ENCODE results near the gene TAF12.
"Not testable (repeated sequence)": the region's sequence is repeated elsewhere in the genome, so short reads cannot be mapped to it uniquely, and the experiment has no call there.

The TAF12 gene

GRCh38 chr1:28642847-28643635, at the start of gene TAF12:
TAF12 (minus strand) TSS chr1:28643067; CDS start chr1:28622081, 20,986 bp downstream.
- DNase-seq = peak; percentile 80 to 95 (median 90)
- intact Hi-C loops (cut with DNase I) = loop anchor here (1.0 to 2.0 kb wide), 2 partner anchors 26 to 94 kb away; partner anchors contain the start of gene YTHDF2

- intact Hi-C loops (cut with DNase I) = not testable (repeated sequence)
Measured at GRCh38 chr1:28691627-28692026, 48.8 kb upstream of the TAF12 start.

GRCh38 chr1:28684937-28685336, 42.1 kb upstream of the TAF12 start:
- no peak for DNase-seq
- intact Hi-C loops (cut with DNase I) = no loop called here

More at GRCh38 chr1:28691627-28692026, 48.8 kb upstream of the TAF12 start:
- not testable (repeated sequence) for DNase-seq

GRCh38 chr1:28682840-28683239, 40.0 kb upstream of the TAF12 start:
- DNase-seq = peak in 10 of 42 donors; percentile 3 to 45 (median 15)

GRCh38 chr1:28680151-28680550, 37.3 kb upstream of the TAF12 start:
- no peak for DNase-seq
- intact Hi-C loops (cut with DNase I) = no loop called here

More at GRCh38 chr1:28682840-28683239, 40.0 kb upstream of the TAF12 start:
- intact Hi-C loops (cut with DNase I) = no loop called here

GRCh38 chr1:28675924-28676257, 33.0 kb upstream of the TAF12 start:
- DNase-seq = no peak
- intact Hi-C loops (cut with DNase I) = no loop called here

GRCh38 chr1:28672971-28673370, 30.1 kb upstream of the TAF12 start:
- intact Hi-C loops (cut with DNase I); DNase-seq: not testable (repeated sequence)

GRCh38 chr1:28671254-28671780, 28.4 kb upstream of the TAF12 start:
- intact Hi-C loops (cut with DNase I) = no loop called here
- DNase-seq = no peak

- intact Hi-C loops (cut with DNase I) = loop anchor here (1.0 to 2.0 kb wide), 2 partner anchors 20 to 26 kb away; partner anchors contain the start of genes RNU11 and TAF12
- DNase-seq = peak in 36 of 42 donors; percentile 10 to 69 (median 46)
Measured at GRCh38 chr1:28668956-28669723, 26.3 kb upstream of the TAF12 start.

- peak; percentile 61 to 94 (median 86) for DNase-seq
- intact Hi-C loops (cut with DNase I) = loop anchor here (2.0 kb wide), 1 partner anchor 20 kb away; the partner anchor contains the start of gene RNU11
Measured at GRCh38 chr1:28668191-28668955, 25.5 kb upstream of the TAF12 start, which contains the start of gene GMEB1. GMEB1 (plus strand) TSS chr1:28668784; CDS start chr1:28683613, 14,829 bp downstream.

GRCh38 chr1:28666806-28667205, 23.9 kb upstream of the TAF12 start:
- DNase-seq = no peak
- intact Hi-C loops (cut with DNase I) = no loop called here

GRCh38 chr1:28663871-28664470, 21.1 kb upstream of the TAF12 start:
- no peak for DNase-seq
- intact Hi-C loops (cut with DNase I) = no loop called here

- no peak for DNase-seq
- intact Hi-C loops (cut with DNase I) = no loop called here
Measured at GRCh38 chr1:28656335-28656734, 13.5 kb upstream of the TAF12 start.

GRCh38 chr1:28655448-28656311, 12.8 kb upstream of the TAF12 start:
- DNase-seq; intact Hi-C loops (cut with DNase I): not testable (repeated sequence)

- DNase-seq; intact Hi-C loops (cut with DNase I): not testable (repeated sequence)
Measured at GRCh38 chr1:28653870-28654269, 11.0 kb upstream of the TAF12 start.

GRCh38 chr1:28653063-28653462, 10.2 kb upstream of the TAF12 start:
- intact Hi-C loops (cut with DNase I); DNase-seq: not testable (repeated sequence)

- intact Hi-C loops (cut with DNase I) = loop anchor here (2.0 kb wide), 1 partner anchor 20 kb away; the partner anchor contains the start of gene GMEB1
- DNase-seq = peak; percentile 65 to 95 (median 87)
Measured at GRCh38 chr1:28648474-28649198, 5.8 kb upstream of the TAF12 start, which contains the start of gene RNU11. RNU11 (plus strand) TSS chr1:28648600.

Measured in head of caudate nucleus (tissue), 42 donors.